Stimulated activated CD8-positive, alpha-beta memory T cell treated with anti-CD3 and anti-CD28 coated beads, Interleukin-2, amount 100 ng/mL, for 48 hours (primary cell): ENCODE data around the gene MPLKIP.
"Not testable (repeated sequence)": the region's sequence is repeated elsewhere in the genome, so short reads cannot be mapped to it uniquely, and the experiment has no call there.

Experiments
- DNase-seq, 2 donors: peaks; one replicate each; pipeline ENCODE4 v3.0.0-alpha.2; 2020; ENCODE audit warnings: low read depth in 2 of 2

Gene MPLKIP

GRCh38 chr7:40134428-40135316 lies at the start of gene MPLKIP, which contains the start of gene SUGCT:
TSS of gene MPLKIP (minus strand) at chr7:40134622. CDS start at chr7:40134567, 55 bp downstream.
TSS of gene SUGCT (plus strand) at chr7:40135005.
- peak; percentile 72 to 76 for DNase-seq

GRCh38 chr7:40182452-40182851 lies 48.0 kb upstream of the MPLKIP start:
- DNase-seq = no peak

GRCh38 chr7:40177071-40177470 lies 42.6 kb upstream of the MPLKIP start:
- DNase-seq = no peak

GRCh38 chr7:40175725-40176510 lies 41.5 kb upstream of the MPLKIP start:
- DNase-seq = no peak

- DNase-seq = not testable (repeated sequence)
These were observed 40.8 kb upstream of the MPLKIP start for GRCh38 chr7:40175256-40175655.

- not testable (repeated sequence) for DNase-seq
These were observed 38.7 kb upstream of the MPLKIP start for GRCh38 chr7:40173121-40173520.

GRCh38 chr7:40168266-40168665 lies 33.8 kb upstream of the MPLKIP start:
- DNase-seq = not testable (repeated sequence)

GRCh38 chr7:40167291-40167690 lies 32.9 kb upstream of the MPLKIP start:
- DNase-seq = no peak

GRCh38 chr7:40165216-40165615 lies 30.8 kb upstream of the MPLKIP start:
- no peak for DNase-seq

- DNase-seq = no peak
These were observed 28.1 kb upstream of the MPLKIP start for GRCh38 chr7:40162516-40162915.

- no peak for DNase-seq
These were observed 22.6 kb upstream of the MPLKIP start for GRCh38 chr7:40156988-40157387.

- no peak for DNase-seq
These were observed 17.1 kb upstream of the MPLKIP start for GRCh38 chr7:40151504-40151903.

GRCh38 chr7:40148671-40149070 lies 14.2 kb upstream of the MPLKIP start:
- no peak for DNase-seq

- not testable (repeated sequence) for DNase-seq
These were observed 13.8 kb upstream of the MPLKIP start for GRCh38 chr7:40148247-40148580.

GRCh38 chr7:40147371-40148246 lies 13.2 kb upstream of the MPLKIP start:
- DNase-seq = no peak

- not testable (repeated sequence) for DNase-seq
These were observed 11.2 kb upstream of the MPLKIP start for GRCh38 chr7:40145596-40146130.

GRCh38 chr7:40141916-40142315 lies 7.5 kb upstream of the MPLKIP start:
- DNase-seq = not testable (repeated sequence)

GRCh38 chr7:40139891-40140290 lies 5.5 kb upstream of the MPLKIP start:
- DNase-seq = not testable (repeated sequence)

GRCh38 chr7:40138973-40139372 lies 4.6 kb upstream of the MPLKIP start:
- DNase-seq = no peak

GRCh38 chr7:40137563-40137962 lies 3.1 kb upstream of the MPLKIP start:
- DNase-seq = no peak

GRCh38 chr7:40135317-40135610 lies 842 bp upstream of the MPLKIP start:
- no peak for DNase-seq
